ENCODE measurements around the gene LAYN.

- TF ChIP-seq CTCF (IDR thresholded peaks at IDR 0.05): no peak
- no peak for TF ChIP-seq EP300 (IDR thresholded peaks at IDR 0.05)
These were observed 52.0 kb downstream of the LAYN start for GRCh38 chr11:111592491-111592890.

Data from gastroesophageal sphincter (tissue), 3 donors.